Sigmoid colon (tissue), 4 donors: ENCODE results near the gene FAM124B.

Experiments used
- EP300 ChIP-seq, 4 donors: sonication (generic); formaldehyde crosslinking; IDR thresholded peaks; one replicate each; pipeline ENCODE4 v1.6.1; 2017; ENCODE audit warnings: antibody characterized with exemption in 4 of 4
- POLR2A ChIP-seq, 2 donors: fragments of 450-650 bp; IDR thresholded peaks; one replicate each; pipeline ENCODE4 v1.6.1; 2016; ENCODE audit warnings: antibody characterized with exemption in 2 of 2, mild to moderate bottlenecking in 2 of 2, moderate library complexity in 2 of 2

DNA sequence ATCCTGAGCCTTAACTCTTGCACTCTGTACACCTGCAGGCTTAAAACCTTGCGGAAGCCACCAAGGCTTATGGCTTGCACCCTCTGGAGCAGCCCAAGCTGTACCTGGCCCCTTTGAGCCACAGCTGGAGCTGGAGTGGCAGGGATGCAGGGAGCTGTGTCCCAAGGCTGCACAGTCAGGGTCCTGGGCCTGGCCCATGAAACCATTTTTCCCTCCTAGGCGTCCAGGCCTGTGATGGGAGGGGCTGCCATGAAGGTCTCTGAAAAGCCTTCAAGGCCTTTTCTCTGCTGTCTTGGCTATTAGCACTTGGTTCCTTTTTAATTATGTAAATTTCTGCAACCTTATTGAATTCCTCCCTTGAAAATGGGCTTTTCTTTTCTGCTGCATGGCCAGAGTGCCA, 56.4 kb downstream of the FAM124B start:
- no peak for TF ChIP-seq POLR2A (IDR thresholded peaks at IDR 0.05)
- TF ChIP-seq EP300 (IDR thresholded peaks at IDR 0.05) = no peak
